UCSD-AML1 (cell line): ENCODE measurements around the gene SETD7.

Source experiments
- DNase-seq: peaks from one replicate; lab custom pipeline; 2025; ENCODE audit not compliant: unreplicated experiment; lab: John Stamatoyannopoulos, UW

The SETD7 gene

GRCh38 chr4:139556071-139556723, at the start of gene SETD7:
Gene SETD7, minus strand, starts transcription at chr4:139556219. Its CDS starts 82 bp downstream, at chr4:139556137.
- DNase-seq: peak; percentile 73

- DNase-seq: no peak
Observed at GRCh38 chr4:139605516-139605915, 49.5 kb upstream of the SETD7 start.

- DNase-seq: no peak
Observed at GRCh38 chr4:139603576-139604410, 47.8 kb upstream of the SETD7 start.

GRCh38 chr4:139602776-139603360, 46.8 kb upstream of the SETD7 start:
- no peak for DNase-seq

- no peak for DNase-seq
Observed at GRCh38 chr4:139600662-139601061, 44.6 kb upstream of the SETD7 start.

GRCh38 chr4:139599594-139600374, 43.8 kb upstream of the SETD7 start:
- DNase-seq: no peak

- DNase-seq: no peak
Observed at GRCh38 chr4:139599076-139599475, 43.1 kb upstream of the SETD7 start.

- DNase-seq: no peak
Observed at GRCh38 chr4:139596684-139597279, 40.8 kb upstream of the SETD7 start.

- DNase-seq: no peak
Observed at GRCh38 chr4:139596034-139596683, 40.1 kb upstream of the SETD7 start.

- DNase-seq: no peak
Observed at GRCh38 chr4:139594591-139595185, 38.7 kb upstream of the SETD7 start.

- DNase-seq: no peak
Observed at GRCh38 chr4:139593091-139593564, 37.1 kb upstream of the SETD7 start.

GRCh38 chr4:139589336-139590018, 33.5 kb upstream of the SETD7 start:
- DNase-seq: no peak

GRCh38 chr4:139587446-139587845, 31.4 kb upstream of the SETD7 start:
- DNase-seq: no peak

- DNase-seq: no peak
Observed at GRCh38 chr4:139585473-139585872, 29.5 kb upstream of the SETD7 start.

GRCh38 chr4:139584784-139585183, 28.8 kb upstream of the SETD7 start:
- DNase-seq: no peak

- no peak for DNase-seq
Observed at GRCh38 chr4:139584013-139584412, 28.0 kb upstream of the SETD7 start.

- DNase-seq: no peak
Observed at GRCh38 chr4:139582044-139582443, 26.0 kb upstream of the SETD7 start.

GRCh38 chr4:139581096-139581495, 25.1 kb upstream of the SETD7 start:
- DNase-seq: no peak

- DNase-seq: no peak
Observed at GRCh38 chr4:139576219-139576618, 20.2 kb upstream of the SETD7 start.
